Measurements from ENCODE around the gene HIBCH. TPM values are rescaled to one million over a fixed set of nuclear protein-coding genes. Genes with fewer than 3 reads are reported as not detected.
"Not testable (repeated sequence)": the region's sequence is repeated elsewhere in the genome, so short reads cannot be mapped to it uniquely, and the experiment has no call there.

The HIBCH gene
- total and polyA plus RNA-seq, 2 donors from 2014 or later = 35.7 to 115 TPM

- no peaks in the 10 kb centered on the region for H3K36me3 ChIP-seq (ENCODE audit: control insufficient read depth in 2 of 3, insufficient read depth in 3 of 3, low read length in 3 of 3)
- intact Hi-C loops (cut with DNase I) = no loop called here
- no peak overlapping the region for H3K9ac ChIP-seq (ENCODE audit: low read length in 3 of 3)
- no peak for TF ChIP-seq CTCF (IDR thresholded peaks at IDR 0.05; ENCODE audit: borderline replicate concordance, extremely low read depth, insufficient read depth)
- H3K4me3 ChIP-seq (ENCODE audit: low read length in 3 of 3) = no peak overlapping the region
- no peak overlapping the region for H3K27ac ChIP-seq (ENCODE audit: low read depth in 2 of 2, low read length in 2 of 2)
- DNase-seq (no peak), FAIRE-seq (no peak)
- H3K27me3 ChIP-seq (ENCODE audit: control insufficient read depth, insufficient read depth, low read length) = no peaks in the 10 kb centered on the region
- H3K4me1 ChIP-seq (ENCODE audit: control insufficient read depth in 2 of 3, insufficient read depth in 2 of 3, low read depth in 1 of 3, low read length in 3 of 3) = no peaks in the 10 kb centered on the region
- no peaks in the 10 kb centered on the region for H3K9me3 ChIP-seq (ENCODE audit: control insufficient read depth in 2 of 3, insufficient read depth in 1 of 3, low read length in 3 of 3)
These were observed 156.8 kb downstream of the HIBCH start for GRCh38 chr2:190162851-190163250.

GRCh38 chr2:190159453-190159852, 160.2 kb downstream of the HIBCH start:
- TF ChIP-seq CTCF (IDR thresholded peaks at IDR 0.05; ENCODE audit: borderline replicate concordance, extremely low read depth, insufficient read depth) = no peak
- DNase-seq = no peak
- Histone ChIP-seq H3K27me3 (ENCODE audit: control insufficient read depth, insufficient read depth, low read length) (no peaks in the 10 kb centered on the region), H3K36me3 (ENCODE audit: control insufficient read depth in 2 of 3, insufficient read depth in 3 of 3, low read length in 3 of 3) (no peaks in the 10 kb centered on the region), H3K9me3 (ENCODE audit: control insufficient read depth in 2 of 3, insufficient read depth in 1 of 3, low read length in 3 of 3) (no peaks in the 10 kb centered on the region), H3K27ac (ENCODE audit: low read depth in 2 of 2, low read length in 2 of 2) (no peak overlapping the region), H3K4me1 (ENCODE audit: control insufficient read depth in 2 of 3, insufficient read depth in 2 of 3, low read depth in 1 of 3, low read length in 3 of 3) (no peaks in the 10 kb centered on the region), H3K9ac (ENCODE audit: low read length in 3 of 3) (no peak overlapping the region), H3K4me3 (ENCODE audit: low read length in 3 of 3) (no peak overlapping the region)
- FAIRE-seq = no peak
- intact Hi-C loops (cut with DNase I) = no loop called here

- no peak for DNase-seq
- TF ChIP-seq CTCF (IDR thresholded peaks at IDR 0.05; ENCODE audit: borderline replicate concordance, extremely low read depth, insufficient read depth) = no peak
- Histone ChIP-seq H3K27ac (ENCODE audit: low read depth in 2 of 2, low read length in 2 of 2) (no peak overlapping the region), H3K9me3 (ENCODE audit: control insufficient read depth in 2 of 3, insufficient read depth in 1 of 3, low read length in 3 of 3) (no peaks in the 10 kb centered on the region), H3K36me3 (ENCODE audit: control insufficient read depth in 2 of 3, insufficient read depth in 3 of 3, low read length in 3 of 3) (no peaks in the 10 kb centered on the region), H3K4me1 (ENCODE audit: control insufficient read depth in 2 of 3, insufficient read depth in 2 of 3, low read depth in 1 of 3, low read length in 3 of 3) (no peaks in the 10 kb centered on the region), H3K27me3 (ENCODE audit: control insufficient read depth, insufficient read depth, low read length) (no peaks in the 10 kb centered on the region), H3K4me3 (ENCODE audit: low read length in 3 of 3) (no peak overlapping the region), H3K9ac (ENCODE audit: low read length in 3 of 3) (no peak overlapping the region)
- intact Hi-C loops (cut with DNase I) = no loop called here
- no peak for FAIRE-seq
These were observed 160.7 kb downstream of the HIBCH start for GRCh38 chr2:190158798-190159434.

GRCh38 chr2:190157613-190158528, 161.8 kb downstream of the HIBCH start:
- H3K4me3 ChIP-seq (ENCODE audit: low read length in 3 of 3); H3K9ac ChIP-seq (ENCODE audit: low read length in 3 of 3); FAIRE-seq; H3K27me3 ChIP-seq (ENCODE audit: control insufficient read depth, insufficient read depth, low read length); H3K36me3 ChIP-seq (ENCODE audit: control insufficient read depth in 2 of 3, insufficient read depth in 3 of 3, low read length in 3 of 3); H3K9me3 ChIP-seq (ENCODE audit: control insufficient read depth in 2 of 3, insufficient read depth in 1 of 3, low read length in 3 of 3); DNase-seq; H3K27ac ChIP-seq (ENCODE audit: low read depth in 2 of 2, low read length in 2 of 2); H3K4me1 ChIP-seq (ENCODE audit: control insufficient read depth in 2 of 3, insufficient read depth in 2 of 3, low read depth in 1 of 3, low read length in 3 of 3); intact Hi-C loops (cut with DNase I): not testable (repeated sequence)

Measured in kidney (tissue), 14 donors.